Measurements from ENCODE around the gene MYOG.

MYOG gene

DNA sequence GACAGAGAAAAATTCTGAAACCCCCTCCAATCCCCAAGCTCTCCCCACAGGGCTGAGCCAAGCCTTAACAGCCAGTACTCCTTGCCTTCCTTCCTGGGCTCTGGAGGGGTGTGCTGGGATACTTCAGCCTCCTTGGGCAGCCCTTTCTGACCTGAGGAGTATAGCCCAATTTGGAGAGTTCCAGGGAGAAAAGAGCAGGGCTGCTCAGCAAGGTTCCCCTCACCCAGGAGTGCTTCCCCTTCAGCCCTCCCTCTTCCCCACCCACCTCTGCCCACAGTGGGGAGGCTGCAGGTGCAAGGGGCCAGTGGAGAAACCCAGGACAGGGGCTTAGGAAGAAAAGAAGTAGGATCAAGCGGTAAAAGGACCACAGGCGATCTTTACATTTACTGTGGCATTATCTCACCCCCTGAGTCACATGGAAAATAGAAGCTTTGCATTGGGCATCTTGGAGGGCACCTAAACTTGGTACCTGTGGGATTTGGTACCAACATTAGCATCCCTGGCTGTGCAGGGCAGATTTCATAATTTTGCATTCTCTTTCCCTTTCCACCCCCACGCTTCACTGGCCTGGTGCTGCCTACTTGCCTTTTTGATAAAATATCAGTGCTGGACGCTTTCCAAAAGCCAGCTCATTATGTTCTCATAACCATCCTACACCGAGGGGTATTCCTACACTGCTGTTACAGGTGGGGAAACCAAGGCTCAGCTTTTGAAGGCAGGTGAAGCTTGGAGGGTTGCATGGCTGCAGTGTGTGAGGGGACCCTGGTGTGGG lies 38.9 kb upstream of the MYOG start:
- no peak overlapping the region for H3K4me3 ChIP-seq (ENCODE audit: low read depth, low read length)
- H3K27ac ChIP-seq: no peak overlapping the region
- peaks cover 10% of the 10 kb centered on the region for H3K36me3 ChIP-seq
- no peaks in the 10 kb centered on the region for H3K9me3 ChIP-seq (ENCODE audit: severe bottlenecking)
- DNase-seq: peak; percentile 10
- H3K27me3 ChIP-seq (ENCODE audit: insufficient read depth, low read depth, severe bottlenecking): no peaks in the 10 kb centered on the region
- TF ChIP-seq, protein P1, sequence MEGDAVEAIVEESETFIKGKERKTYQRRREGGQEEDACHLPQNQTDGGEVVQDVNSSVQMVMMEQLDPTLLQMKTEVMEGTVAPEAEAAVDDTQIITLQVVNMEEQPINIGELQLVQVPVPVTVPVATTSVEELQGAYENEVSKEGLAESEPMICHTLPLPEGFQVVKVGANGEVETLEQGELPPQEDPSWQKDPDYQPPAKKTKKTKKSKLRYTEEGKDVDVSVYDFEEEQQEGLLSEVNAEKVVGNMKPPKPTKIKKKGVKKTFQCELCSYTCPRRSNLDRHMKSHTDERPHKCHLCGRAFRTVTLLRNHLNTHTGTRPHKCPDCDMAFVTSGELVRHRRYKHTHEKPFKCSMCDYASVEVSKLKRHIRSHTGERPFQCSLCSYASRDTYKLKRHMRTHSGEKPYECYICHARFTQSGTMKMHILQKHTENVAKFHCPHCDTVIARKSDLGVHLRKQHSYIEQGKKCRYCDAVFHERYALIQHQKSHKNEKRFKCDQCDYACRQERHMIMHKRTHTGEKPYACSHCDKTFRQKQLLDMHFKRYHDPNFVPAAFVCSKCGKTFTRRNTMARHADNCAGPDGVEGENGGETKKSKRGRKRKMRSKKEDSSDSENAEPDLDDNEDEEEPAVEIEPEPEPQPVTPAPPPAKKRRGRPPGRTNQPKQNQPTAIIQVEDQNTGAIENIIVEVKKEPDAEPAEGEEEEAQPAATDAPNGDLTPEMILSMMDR (IDR thresholded peaks at IDR 0.05; ENCODE audit: low read depth, low read length): no peak

DNA sequence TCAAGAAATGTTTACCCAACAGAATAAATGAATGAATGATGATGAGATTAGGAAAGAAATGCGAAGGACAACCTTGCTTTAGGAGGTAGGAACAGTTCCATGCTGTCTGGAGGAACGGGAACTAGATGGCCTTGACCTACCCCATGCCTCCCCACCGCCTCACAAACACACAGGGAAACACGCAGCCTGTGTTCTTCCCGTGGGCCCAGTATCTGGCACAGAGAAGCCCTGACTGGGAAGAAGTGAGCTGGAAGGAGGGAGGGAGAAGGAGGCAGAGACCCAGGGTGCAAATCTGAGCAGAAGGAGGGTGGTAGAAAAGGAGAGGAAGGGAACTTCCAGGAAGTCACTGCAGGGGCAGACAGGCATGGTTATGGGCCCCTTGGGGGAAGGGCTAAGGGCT lies 38.2 kb upstream of the MYOG start:
- peaks cover 3% of the 10 kb centered on the region for H3K36me3 ChIP-seq
- no peak overlapping the region for H3K27ac ChIP-seq
- no peak overlapping the region for H3K4me3 ChIP-seq (ENCODE audit: low read depth, low read length)
- TF ChIP-seq, protein P1 (IDR thresholded peaks at IDR 0.05; ENCODE audit: low read depth, low read length): no peak
- DNase-seq: peak; percentile 11
- no peaks in the 10 kb centered on the region for H3K9me3 ChIP-seq (ENCODE audit: severe bottlenecking)
- H3K27me3 ChIP-seq (ENCODE audit: insufficient read depth, low read depth, severe bottlenecking): no peaks in the 10 kb centered on the region

DNA sequence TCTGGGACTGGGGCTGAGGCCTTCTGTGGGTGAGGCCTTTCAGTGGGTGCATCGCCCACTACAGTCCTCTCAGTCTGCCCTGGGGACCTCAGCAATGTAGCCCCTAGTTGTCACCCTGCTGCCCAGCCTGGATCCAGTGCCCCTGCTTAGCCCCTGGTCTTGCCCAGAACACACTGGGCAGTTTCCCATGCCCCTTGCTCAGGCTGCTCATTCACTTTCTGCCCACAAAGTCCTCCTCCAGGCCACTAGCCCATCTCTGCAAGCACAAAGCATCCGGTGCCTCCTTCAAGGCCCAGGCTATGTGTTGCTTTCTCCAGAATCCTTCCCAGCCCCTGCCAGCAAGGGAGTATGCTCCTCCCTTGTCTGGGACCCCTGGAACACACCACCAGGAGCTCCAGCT lies 36.3 kb upstream of the MYOG start:
- no peaks in the 10 kb centered on the region for H3K27me3 ChIP-seq (ENCODE audit: insufficient read depth, low read depth, severe bottlenecking)

DNA sequence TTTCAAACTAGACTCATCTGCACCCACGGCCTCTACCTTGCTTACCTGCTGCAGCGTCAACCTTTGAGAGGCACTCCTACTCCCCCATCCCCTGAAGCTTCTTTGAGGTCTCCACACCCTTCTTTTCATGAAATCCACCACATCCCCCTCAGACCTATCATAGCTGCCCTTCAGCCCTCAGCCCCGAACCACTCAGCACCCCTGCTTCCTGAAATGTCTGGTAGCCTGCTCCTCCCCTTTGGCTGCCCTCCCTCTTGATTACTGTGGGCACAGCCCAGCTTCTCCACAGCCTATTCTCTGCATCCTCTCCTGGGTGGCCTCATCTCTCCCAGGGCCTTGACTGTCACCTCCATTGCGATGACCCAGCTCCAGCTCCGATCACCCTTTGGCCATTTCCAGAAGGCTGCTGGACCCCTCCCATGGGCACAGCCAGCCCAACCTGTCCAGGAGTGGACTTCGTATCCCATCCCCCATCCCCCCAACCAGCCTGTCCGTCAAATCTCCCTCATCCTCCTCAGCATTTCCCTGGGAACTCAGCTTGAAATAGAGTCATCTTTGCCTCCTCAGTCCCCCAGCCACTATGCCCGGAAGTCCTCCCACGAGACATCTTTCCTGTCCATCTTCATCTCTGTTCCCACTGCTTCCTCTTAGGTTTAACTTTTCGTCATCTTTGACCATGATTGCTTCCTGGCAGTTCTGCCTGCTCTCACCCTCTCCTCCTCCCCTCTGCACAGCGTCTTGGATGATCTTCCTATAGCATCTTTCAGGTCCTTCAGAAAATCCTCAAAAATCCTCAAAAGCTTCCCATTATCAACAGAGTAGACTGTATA lies 35.6 kb upstream of the MYOG start:
- H3K36me3 ChIP-seq: no peaks in the 10 kb centered on the region
- TF ChIP-seq, protein P1 (IDR thresholded peaks at IDR 0.05; ENCODE audit: low read depth, low read length): no peak
- H3K27me3 ChIP-seq (ENCODE audit: insufficient read depth, low read depth, severe bottlenecking): no peaks in the 10 kb centered on the region
- H3K4me3 ChIP-seq (ENCODE audit: low read depth, low read length): no peak overlapping the region
- no peaks in the 10 kb centered on the region for H3K9me3 ChIP-seq (ENCODE audit: severe bottlenecking)
- peak; percentile 21 for DNase-seq
- no peak overlapping the region for H3K27ac ChIP-seq

More for the DNA sequence above, 36.3 kb upstream of the MYOG start:
- Histone ChIP-seq H3K9me3 (ENCODE audit: severe bottlenecking) (no peaks in the 10 kb centered on the region), H3K36me3 (no peaks in the 10 kb centered on the region), H3K4me3 (ENCODE audit: low read depth, low read length) (no peak overlapping the region), H3K27ac (no peak overlapping the region)
- DNase-seq: peak; percentile 9
- TF ChIP-seq, protein P1 (IDR thresholded peaks at IDR 0.05; ENCODE audit: low read depth, low read length): no peak

DNA sequence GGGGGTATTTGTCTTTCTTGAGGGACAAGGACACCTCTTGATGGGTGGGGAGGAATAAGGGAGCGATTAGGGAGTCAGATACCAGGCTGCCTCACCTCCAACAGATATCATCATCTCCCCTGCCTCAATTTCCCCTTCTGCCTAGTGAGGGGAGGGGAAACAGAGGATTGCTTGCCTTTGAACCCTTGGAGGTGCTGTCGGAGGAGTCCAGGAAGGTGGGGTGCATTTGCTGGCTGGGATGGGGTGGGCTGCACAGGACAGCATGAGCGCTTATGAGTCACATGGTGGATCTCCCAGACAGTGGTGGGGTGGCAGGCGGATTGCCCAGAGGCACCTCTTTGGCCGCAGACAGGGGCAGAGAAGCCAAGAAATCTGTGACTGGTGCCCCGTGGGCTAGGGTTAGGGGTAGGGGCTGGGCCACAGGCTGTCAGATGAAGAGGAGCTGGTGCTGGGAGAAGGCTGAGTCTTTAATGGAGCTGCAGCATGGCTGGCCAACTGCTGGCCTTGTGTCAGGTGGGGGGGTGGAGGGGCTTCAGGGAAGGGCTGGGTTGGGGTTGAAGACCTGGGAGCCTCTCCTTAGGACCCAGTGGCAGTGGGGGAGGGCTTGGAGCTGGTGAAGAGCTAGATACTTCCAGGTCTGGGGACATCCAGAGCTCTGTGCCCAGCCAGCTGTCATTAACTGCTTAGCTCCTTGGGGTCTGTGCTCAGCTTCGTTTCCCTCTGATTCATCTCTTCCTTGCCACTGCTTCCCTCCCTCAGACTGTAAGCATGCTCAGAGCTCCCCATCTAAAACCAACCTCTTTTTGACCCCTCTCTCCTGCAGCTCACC lies 34.7 kb upstream of the MYOG start:
- H3K4me3 ChIP-seq (ENCODE audit: low read depth, low read length): no peak overlapping the region
- TF ChIP-seq, protein P1 (IDR thresholded peaks at IDR 0.05; ENCODE audit: low read depth, low read length): no peak
- H3K9me3 ChIP-seq (ENCODE audit: severe bottlenecking): no peaks in the 10 kb centered on the region
- no peaks in the 10 kb centered on the region for H3K36me3 ChIP-seq
- no peaks in the 10 kb centered on the region for H3K27me3 ChIP-seq (ENCODE audit: insufficient read depth, low read depth, severe bottlenecking)
- peak; percentile 63 for DNase-seq
- H3K27ac ChIP-seq: no peak overlapping the region

All from WERI-Rb-1 (cell line).